NK-92 (cell line): ENCODE measurements around the gene DYNC1I1.

ENCODE experiments used
- DNase-seq: peaks from one replicate; lab custom pipeline; 2025; ENCODE audit not compliant: unreplicated experiment; lab: John Stamatoyannopoulos, UW

DYNC1I1 gene

DNA sequence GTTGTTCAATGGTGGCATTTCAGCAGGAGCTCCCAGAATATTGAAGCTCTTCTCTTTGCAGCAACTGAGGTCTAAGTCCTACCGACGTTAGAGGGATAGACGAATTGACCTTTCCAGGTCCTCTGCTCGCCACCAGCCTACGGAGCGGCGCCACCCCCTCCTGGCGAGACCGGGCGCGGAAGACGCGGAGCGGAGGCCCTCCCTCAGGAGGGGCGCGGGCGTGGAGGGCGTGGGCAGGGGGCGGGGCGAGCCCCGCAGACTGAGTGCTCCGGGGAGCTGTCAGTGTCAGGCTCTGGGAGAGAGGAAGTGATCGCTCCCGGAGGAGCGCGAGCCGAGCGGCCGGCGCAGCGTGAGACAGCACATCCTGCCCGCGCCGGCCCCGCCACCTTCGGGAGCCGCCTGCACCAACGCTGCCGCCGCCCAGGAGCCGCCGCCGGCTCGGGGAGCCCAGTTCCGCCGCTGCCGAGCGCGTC, at the start of gene DYNC1I1:
Gene DYNC1I1, plus strand, starts transcription at position 257 of the 473 bp plus-strand sequence. CDS start 32,176 bp downstream, outside the sequence.
- no peak for DNase-seq

DNA sequence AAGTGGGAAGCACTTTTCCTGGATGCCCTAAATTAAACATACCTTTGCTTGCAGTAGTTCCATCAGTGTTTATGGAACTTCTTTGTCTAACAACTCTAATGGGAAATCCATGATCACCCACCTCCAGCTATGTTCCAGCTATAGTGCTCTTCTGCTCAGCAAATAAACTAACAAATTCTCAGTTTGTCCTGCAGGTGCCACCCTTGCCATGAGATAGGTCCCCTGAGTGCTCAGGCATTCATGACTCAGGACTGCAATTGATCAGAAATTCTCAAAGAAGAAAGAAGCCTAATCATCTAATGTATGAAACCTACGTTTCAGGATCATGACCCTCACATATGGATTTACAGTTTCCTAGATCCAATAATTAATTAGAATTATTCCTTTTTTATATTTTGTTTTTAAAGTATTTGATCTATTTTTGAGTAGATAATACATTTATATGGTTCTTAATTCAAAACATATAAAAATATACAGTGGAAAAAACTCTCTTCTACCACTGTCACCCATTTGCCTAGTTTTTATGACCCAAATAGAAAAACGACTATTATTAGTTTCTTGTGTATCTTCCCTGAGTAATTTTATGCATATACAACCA, 48.7 kb upstream of the DYNC1I1 start:
- DNase-seq: no peak

DNA sequence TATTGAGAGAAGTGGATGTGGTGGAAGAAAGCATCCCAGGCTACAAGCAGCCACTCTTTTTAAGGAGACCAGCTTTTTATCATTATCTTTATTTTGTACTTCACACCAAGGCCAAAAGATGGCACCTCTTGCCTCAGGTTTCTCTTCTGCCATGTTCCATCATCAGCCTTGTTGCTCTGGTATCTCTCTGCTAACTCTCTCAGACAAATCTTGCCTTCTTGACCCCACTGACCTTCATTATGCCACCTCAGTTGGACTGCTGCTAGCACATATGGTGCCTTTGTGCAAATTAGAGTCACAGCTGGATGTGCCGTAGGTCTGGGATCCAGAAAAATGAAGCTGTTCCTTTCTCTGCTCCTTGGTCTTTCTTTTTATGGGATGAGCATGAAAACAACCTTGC, 47.1 kb upstream of the DYNC1I1 start:
- DNase-seq: no peak

DNA sequence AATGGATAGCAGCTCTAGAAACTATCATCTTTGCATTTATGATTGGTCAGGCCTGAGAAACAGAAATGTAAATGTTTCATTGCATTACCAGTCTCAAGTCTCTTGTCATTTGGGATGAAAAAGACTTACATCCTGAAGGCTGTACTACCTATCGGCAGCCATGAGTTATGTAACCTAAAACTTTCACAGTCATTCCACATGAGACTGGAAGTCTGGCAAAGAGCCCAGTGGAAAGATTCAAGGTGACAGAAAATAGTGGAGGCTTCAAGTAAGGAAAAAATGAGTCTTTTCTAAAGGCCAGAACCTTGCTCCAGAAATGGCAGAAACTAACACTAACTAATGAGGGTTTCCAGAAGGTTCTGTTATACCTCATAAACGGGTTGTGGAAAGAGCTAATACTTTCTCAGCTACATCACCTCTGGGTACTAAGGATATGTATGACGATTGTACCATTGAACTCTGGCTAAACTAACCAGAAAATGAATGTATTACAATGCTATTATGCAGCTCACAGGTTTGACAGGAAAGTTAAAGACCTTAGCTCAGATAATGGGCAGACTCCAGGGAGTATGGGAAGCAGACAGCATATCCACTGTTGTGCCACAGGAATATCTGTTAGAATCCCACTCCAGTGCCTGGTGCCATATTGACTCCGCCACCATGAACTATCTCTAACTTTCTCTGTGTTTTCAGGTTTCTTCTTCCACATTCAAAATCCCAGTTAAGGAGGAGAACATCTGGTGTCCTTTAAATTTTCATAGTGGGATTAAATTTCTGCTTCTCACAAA, 41.7 kb upstream of the DYNC1I1 start:
- DNase-seq: no peak

GRCh38 chr7:95736635-95737034, 35.7 kb upstream of the DYNC1I1 start:
- no peak for DNase-seq

GRCh38 chr7:95737828-95738505, 34.4 kb upstream of the DYNC1I1 start:
- no peak for DNase-seq

GRCh38 chr7:95749044-95749443, 23.3 kb upstream of the DYNC1I1 start:
- no peak for DNase-seq

- no peak for DNase-seq
These were observed 22.8 kb upstream of the DYNC1I1 start for GRCh38 chr7:95749515-95749914.

GRCh38 chr7:95753440-95753839, 18.9 kb upstream of the DYNC1I1 start:
- DNase-seq: no peak

GRCh38 chr7:95755277-95755934, 16.9 kb upstream of the DYNC1I1 start:
- DNase-seq: no peak

DNA sequence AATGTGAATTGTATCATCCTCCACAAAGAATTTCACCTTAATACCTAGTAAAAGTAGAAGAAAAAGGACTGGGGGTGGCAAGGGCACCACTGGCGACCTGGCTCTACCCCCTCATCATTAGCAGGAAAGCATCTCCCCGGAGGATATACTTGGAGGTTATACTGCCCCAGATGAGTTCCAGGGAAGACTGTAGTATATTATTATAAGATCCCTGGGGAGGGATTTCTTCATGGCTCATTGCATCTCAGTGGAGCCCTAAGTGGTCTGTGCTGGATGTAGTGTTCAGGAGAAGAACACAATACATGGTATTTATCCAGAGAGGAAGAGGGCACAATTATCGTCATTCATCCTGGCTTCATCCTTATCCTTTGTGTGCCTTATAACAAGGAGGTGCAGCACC, 14.2 kb upstream of the DYNC1I1 start:
- DNase-seq: no peak

DNA sequence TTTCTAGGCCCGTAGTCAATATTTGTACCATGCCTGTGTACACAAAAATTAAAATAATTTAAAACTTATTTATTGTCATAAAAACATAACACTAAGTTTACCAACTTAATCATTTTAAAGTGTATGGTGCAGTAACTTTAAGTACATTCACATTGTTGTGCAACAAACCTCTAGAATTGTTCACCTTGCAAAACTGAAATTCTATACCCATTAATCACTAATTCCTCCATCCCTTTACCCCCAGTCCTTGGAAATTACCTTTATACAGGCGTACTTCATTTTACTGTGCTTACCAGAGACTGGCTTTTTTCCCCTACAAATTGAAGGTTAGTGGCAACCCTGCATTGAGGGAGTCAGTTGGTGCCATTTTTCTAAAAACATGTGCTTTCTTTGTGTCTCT, 6.3 kb upstream of the DYNC1I1 start:
- DNase-seq: no peak

GRCh38 chr7:95766657-95767056, 5.7 kb upstream of the DYNC1I1 start:
- no peak for DNase-seq

DNA sequence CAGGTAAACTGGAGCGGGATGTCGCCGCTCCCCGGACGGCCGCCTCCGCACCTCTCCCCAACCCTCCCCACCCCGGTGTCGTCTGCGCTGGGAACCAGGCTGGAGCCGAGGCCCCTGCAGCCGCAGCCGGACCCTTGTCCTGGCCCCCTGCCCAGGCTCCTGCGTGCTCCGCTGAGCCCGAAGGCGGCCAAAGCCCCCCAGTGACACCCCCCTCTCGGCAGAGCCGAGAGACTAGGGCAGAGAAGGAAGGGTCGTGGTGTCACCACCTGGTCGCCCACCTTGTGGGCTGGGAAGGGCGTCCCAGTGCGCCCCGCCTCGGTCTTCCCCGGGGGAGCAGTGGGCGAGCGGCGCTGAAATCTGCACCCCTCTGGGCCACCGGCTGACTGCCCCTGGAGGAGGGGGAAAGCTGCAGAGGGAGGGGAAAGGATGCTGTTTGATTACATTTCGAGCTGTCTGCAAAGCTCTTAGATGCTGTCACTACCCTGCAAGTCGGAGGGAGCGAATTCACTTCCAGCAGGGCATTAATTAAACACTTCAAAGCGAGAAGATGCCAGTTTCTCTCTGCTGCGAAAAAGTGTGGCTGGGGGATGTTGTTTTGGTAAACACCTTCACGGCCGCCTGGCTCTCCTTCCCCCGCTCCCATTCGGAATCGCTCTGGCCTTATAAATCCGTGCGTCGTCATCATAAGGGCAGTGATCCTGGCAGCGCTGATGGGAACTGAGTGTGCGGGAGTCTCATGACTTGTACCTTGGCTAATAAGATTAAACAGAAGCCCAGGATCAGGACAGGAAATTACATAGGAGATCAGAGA, 622 bp downstream of the DYNC1I1 start:
- DNase-seq: no peak

GRCh38 chr7:95776561-95777185, 4.3 kb downstream of the DYNC1I1 start:
- no peak for DNase-seq

- DNase-seq: no peak
These were observed 4.9 kb downstream of the DYNC1I1 start for GRCh38 chr7:95777269-95777668.

- DNase-seq: no peak
These were observed 8.3 kb downstream of the DYNC1I1 start for GRCh38 chr7:95780665-95781064.

DNA sequence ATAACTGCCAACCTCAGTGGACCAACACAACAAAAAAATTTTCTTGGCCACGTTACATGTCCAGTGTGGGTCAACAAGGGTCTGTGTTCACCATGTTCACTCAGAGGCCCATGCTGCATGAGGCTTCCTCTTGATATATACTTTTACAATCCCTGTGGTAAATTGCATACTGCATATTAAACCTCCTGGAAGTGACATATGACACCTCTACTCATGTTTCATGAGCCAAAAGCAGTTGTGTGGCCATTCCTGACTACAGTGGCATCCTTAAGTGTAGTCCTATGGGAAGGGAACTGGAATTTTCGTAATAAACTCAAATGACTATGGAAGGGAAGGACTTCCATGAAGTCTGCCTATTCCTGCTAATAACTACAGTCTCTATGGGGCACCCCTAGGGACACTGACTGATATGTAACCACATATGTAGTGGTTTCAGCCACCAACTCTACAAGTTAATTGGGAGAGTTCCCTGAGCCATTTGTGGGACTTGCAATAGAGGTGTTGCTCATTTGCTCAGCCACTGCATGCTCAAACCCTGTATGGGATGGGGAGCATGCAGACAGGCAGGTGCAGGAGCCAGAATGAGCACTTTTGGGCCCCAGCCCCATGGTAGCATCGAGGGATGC, 9.7 kb downstream of the DYNC1I1 start:
- DNase-seq: no peak

DNA sequence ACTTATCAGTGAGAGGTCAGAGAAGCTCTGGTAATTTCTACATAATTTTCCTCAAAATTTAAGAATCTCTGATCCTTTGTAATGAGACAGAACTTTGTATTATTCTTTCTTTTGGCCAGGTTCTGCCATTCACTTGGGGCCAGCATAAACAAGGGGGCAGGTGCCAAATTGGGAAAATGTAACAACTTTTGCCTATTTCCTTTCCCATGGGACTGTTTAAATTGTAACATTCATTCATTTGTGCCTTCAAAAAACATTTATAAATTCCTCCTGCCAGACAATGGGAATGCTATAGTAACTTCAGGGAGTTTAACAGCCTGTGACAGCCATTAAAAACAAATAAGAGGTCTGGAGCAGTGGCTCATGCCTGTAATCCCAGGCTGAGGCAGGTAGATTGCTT, 12.4 kb downstream of the DYNC1I1 start:
- no peak for DNase-seq

- no peak for DNase-seq
These were observed 15.9 kb downstream of the DYNC1I1 start for GRCh38 chr7:95788258-95788657.
